IMR-90 (cell line): ENCODE data around the gene NEUROD1. TPM values are rescaled to one million over a fixed set of nuclear protein-coding genes. Genes with fewer than 3 reads are reported as not detected.

Experiments
- ATAC-seq: fragments of 200-7000 bp; cut with Tn5 transposase; 2 replicates; pipeline ENCODE4 v1.9.1; 2020; ENCODE audit warnings: low read depth, mild to moderate bottlenecking, moderate library complexity
- BruUV-seq: library from RNA; stranded (reverse); fragments of 400-500 nt; replicated peaks from 2 replicates; lab custom pipeline; 2021; lab: Mats Ljungman, UMichigan
- CTCF ChIA-PET: fragments of 300-600 bp; formaldehyde crosslinking; extraction: SDS; loops from one replicate; lab custom pipeline; 2021; ENCODE audit warnings: antibody characterized with exemption; lab: Yijun Ruan, JAX
- POLR2A ChIA-PET: fragments of 300-600 bp; sonication (Branson Sonifier 250); formaldehyde crosslinking; loops from one replicate; lab custom pipeline; 2022; ENCODE audit warnings: antibody characterized with exemption; ENCODE audit not compliant: unreplicated experiment; lab: Charles Lee
- DNase-seq: peaks from one replicate; pipeline ENCODE4 v3.0.0; 2013
- H2AFZ ChIP-seq: replicated peaks from 2 replicates; pipeline ENCODE3; 2013; ENCODE audit warnings: low read length, mild to moderate bottlenecking; ENCODE audit not compliant: poor library complexity
- H2AK5ac ChIP-seq: 2 replicates; pipeline ENCODE4 v1.6.1; 2013; ENCODE audit warnings: low read depth, low read length, inconsistent platforms
- H2AK9ac ChIP-seq: replicated peaks from 2 replicates; pipeline ENCODE3; 2013; ENCODE audit warnings: mild to moderate bottlenecking, low read depth, low read length, moderate library complexity; ENCODE audit not compliant: poor library complexity
- H2BK120ac ChIP-seq: 2 replicates; pipeline ENCODE4 v1.6.1; 2013; ENCODE audit warnings: low read depth, low read length, inconsistent platforms
- H2BK15ac ChIP-seq: 3 replicates; pipeline ENCODE4 v1.6.1; 2013; ENCODE audit warnings: low read depth, low read length, inconsistent platforms
- H2BK20ac ChIP-seq: 2 replicates; pipeline ENCODE4 v1.6.1; 2013; ENCODE audit warnings: low read depth, mild to moderate bottlenecking, inconsistent platforms, low read length, moderate library complexity
- H2BK5ac ChIP-seq: 2 replicates; pipeline ENCODE4 v1.6.1; 2013; ENCODE audit warnings: mild to moderate bottlenecking, low read depth, low read length, inconsistent platforms; ENCODE audit not compliant: poor library complexity, severe bottlenecking
- H3K14ac ChIP-seq: replicated peaks from 2 replicates; pipeline ENCODE4 v1.6.1; 2013; ENCODE audit warnings: low read depth, low read length, inconsistent platforms
- H3K18ac ChIP-seq: 2 replicates; pipeline ENCODE4 v1.6.1; 2013; ENCODE audit warnings: low read depth, low read length, control low read depth
- H3K23ac ChIP-seq: 2 replicates; pipeline ENCODE4 v1.6.1; 2013; ENCODE audit warnings: low read depth, low read length, inconsistent platforms
- H3K27ac ChIP-seq: 2 replicates; pipeline ENCODE4 v1.5.1; 2013; ENCODE audit warnings: mild to moderate bottlenecking, control low read depth, low read length; ENCODE audit not compliant: insufficient read depth
- H3K27me3 ChIP-seq: 2 replicates; pipeline ENCODE4 v1.6.1; 2013; ENCODE audit warnings: low read length; ENCODE audit not compliant: control insufficient read depth, insufficient read depth
- H3K36me3 ChIP-seq: 2 replicates; pipeline ENCODE4 v1.6.1; 2013; ENCODE audit warnings: low read length, mixed read lengths; ENCODE audit not compliant: control insufficient read depth, insufficient read depth
- H3K4ac ChIP-seq: 2 replicates; pipeline ENCODE4 v1.6.1; 2013; ENCODE audit warnings: low read depth, low read length, inconsistent platforms
- H3K4me1 ChIP-seq: 2 replicates; pipeline ENCODE4 v1.6.1; 2013; ENCODE audit warnings: low read length, mixed read lengths; ENCODE audit not compliant: control insufficient read depth, insufficient read depth
- H3K4me2 ChIP-seq: 2 replicates; pipeline ENCODE4 v1.6.1; 2013; ENCODE audit warnings: low read depth, mild to moderate bottlenecking, control low read depth, low read length, moderate library complexity
- H3K4me3 ChIP-seq: 2 replicates; pipeline ENCODE4 v1.5.1; 2013; ENCODE audit warnings: low read depth, mild to moderate bottlenecking, control low read depth, low read length, moderate library complexity; ENCODE audit not compliant: insufficient read depth
- H3K56ac ChIP-seq: 2 replicates; pipeline ENCODE4 v1.6.1; 2013; ENCODE audit warnings: low read length, inconsistent platforms; ENCODE audit not compliant: insufficient read depth; ENCODE audit errors: extremely low read depth
- H3K79me1 ChIP-seq, 2 experiments: 2 replicates each; pipeline ENCODE4 v1.6.1; 2013; ENCODE audit warnings: low read length in 2 of 2, inconsistent platforms in 1 of 2, low read depth in 1 of 2
- H3K9ac ChIP-seq: 2 replicates; pipeline ENCODE4 v1.6.1; 2013; ENCODE audit warnings: low read depth, low read length, control low read depth
- H3K9me1 ChIP-seq: 2 replicates; pipeline ENCODE4 v1.6.1; 2013; ENCODE audit warnings: low read length, inconsistent platforms; ENCODE audit not compliant: insufficient read depth
- H3K9me3 ChIP-seq: 2 replicates; pipeline ENCODE4 v1.6.1; 2013; ENCODE audit warnings: low read length; ENCODE audit not compliant: control insufficient read depth, insufficient read depth
- H4K20me1 ChIP-seq: 2 replicates; pipeline ENCODE4 v1.6.1; 2013; ENCODE audit warnings: low read length, inconsistent platforms; ENCODE audit not compliant: insufficient read depth
- H4K5ac ChIP-seq: 2 replicates; pipeline ENCODE4 v1.6.1; 2013; ENCODE audit warnings: mild to moderate bottlenecking, low read depth, low read length, control low read depth
- H4K8ac ChIP-seq, 2 experiments: 2 replicates each; pipeline ENCODE4 v1.6.1; 2013; ENCODE audit warnings: low read depth in 2 of 2, low read length in 2 of 2, control low read depth in 1 of 2, inconsistent platforms in 1 of 2
- H4K91ac ChIP-seq: 2 replicates; pipeline ENCODE4 v1.6.1; 2013; ENCODE audit warnings: low read depth, low read length, inconsistent platforms; ENCODE audit not compliant: insufficient read depth
- BHLHE40 ChIP-seq: fragments of 150-350 bp; IDR thresholded peaks from 2 replicates; pipeline ENCODE4 v1.6.1; 2016; ENCODE audit warnings: mild to moderate bottlenecking, low read depth, low read length
- CEBPB ChIP-seq: IDR thresholded peaks from 2 replicates; pipeline ENCODE4 v1.6.1; 2012; ENCODE audit warnings: low read depth, low read length, improper control_type of control experiment
- CHD1 ChIP-seq: IDR thresholded peaks from 2 replicates; pipeline ENCODE4 v1.6.1; 2012; ENCODE audit warnings: low read depth, low read length, improper control_type of control experiment
- FOS ChIP-seq: fragments of 150-350 bp; IDR thresholded peaks from 2 replicates; pipeline ENCODE4 v1.6.1; 2016; ENCODE audit warnings: low read depth, low read length
- MAFK ChIP-seq: IDR thresholded peaks from 2 replicates; pipeline ENCODE4 v1.6.1; 2012; ENCODE audit warnings: low read depth, low read length, improper control_type of control experiment
- MAZ ChIP-seq: IDR thresholded peaks from 2 replicates; pipeline ENCODE4 v1.6.1; 2012; ENCODE audit warnings: low read depth, mild to moderate bottlenecking, low read length, improper control_type of control experiment, moderate library complexity, borderline replicate concordance
- MXI1 ChIP-seq: IDR thresholded peaks from 2 replicates; pipeline ENCODE4 v1.6.1; 2012; ENCODE audit warnings: low read depth, mild to moderate bottlenecking, low read length, moderate library complexity, borderline replicate concordance
- NFE2L2 ChIP-seq: fragments of 150-350 bp; IDR thresholded peaks from 2 replicates; pipeline ENCODE4 v1.6.1; 2016; ENCODE audit warnings: low read depth, mild to moderate bottlenecking, low read length
- POLR2A ChIP-seq: IDR thresholded peaks from 2 replicates; pipeline ENCODE4 v1.6.1; 2012; ENCODE audit warnings: mild to moderate bottlenecking, low read depth, low read length
- RAD21 ChIP-seq: IDR thresholded peaks from 2 replicates; pipeline ENCODE4 v1.6.1; 2012; ENCODE audit warnings: low read length, improper control_type of control experiment
- RCOR1 ChIP-seq: IDR thresholded peaks from 2 replicates; pipeline ENCODE4 v1.6.1; 2012; ENCODE audit warnings: mild to moderate bottlenecking, low read length, improper control_type of control experiment; ENCODE audit not compliant: insufficient replicate concordance
- RFX5 ChIP-seq: IDR thresholded peaks from 2 replicates; pipeline ENCODE4 v1.8.0; 2012; ENCODE audit warnings: low read depth, mild to moderate bottlenecking, low read length, moderate library complexity
- SMC3 ChIP-seq: fragments of 150-350 bp; IDR thresholded peaks from 2 replicates; pipeline ENCODE4 v1.6.1; 2016; ENCODE audit warnings: low read depth, mild to moderate bottlenecking, antibody characterized with exemption, low read length, moderate library complexity
- WGBS, 2 experiments: methylation state at CpG; one replicate each; pipeline versions ENCODE4 v1.1.5 to v1.1.7; 2013; ENCODE audit warnings: missing lambda C conversion rate in 2 of 2; ENCODE audit not compliant: insufficient read length in 1 of 2; ENCODE audit errors: extremely low coverage in 2 of 2; 5-methylcytosine and 5-hydroxymethylcytosine counted together
- dilution Hi-C: fragments of 300-500 bp; cut with HindIII; formaldehyde crosslinking; loops from one replicate; pipeline ENCODE4 v1.14.3; 2018; ENCODE audit warnings: low sequenced_read_pairs; ENCODE audit not compliant: unreplicated experiment
- in situ Hi-C: fragments of 300-500 bp; cut with MboI; formaldehyde crosslinking; loops from 3 replicates; pipeline ENCODE4 v1.14.3; 2019; ENCODE audit warnings: low sequenced_read_pairs, inconsistent platforms, mixed read lengths
- intact Hi-C: fragments of 100-400 bp; cut with micrococcal nuclease; formaldehyde crosslinking; loops from 2 replicates; pipeline ENCODE4 v1.10.0; 2022
- polyA plus RNA-seq, 3 experiments: library from polyadenylated mRNA; depleted of rRNA; stranded (reverse); fragments of >200 nt; gene quantifications; 2 replicates each; pipeline ENCODE4 v1.2.3, GENCODE V29; 2012; ENCODE audit warnings: low replicate concordance in 1 of 3
- total RNA-seq: library from RNA; depleted of rRNA; stranded (reverse); fragments of >200 nt; gene quantifications from 2 replicates; pipeline ENCODE4 v1.2.3, GENCODE V29; 2012
- TF ChIP-seq, protein P1 (sequence below): fragments of 150-350 bp; IDR thresholded peaks from 2 replicates; pipeline ENCODE4 v1.6.1; 2017; ENCODE audit warnings: mild to moderate bottlenecking, antibody characterized with exemption, low read length, low read depth
- TF ChIP-seq, protein P2 (sequence below): conservative IDR thresholded peaks from 2 replicates; pipeline ENCODE4 v1.5.1; 2012; ENCODE audit warnings: mild to moderate bottlenecking, low read depth, low read length, improper control_type of control experiment
- TF ChIP-seq, protein P3 (sequence below): fragments of 150-350 bp; IDR thresholded peaks from 2 replicates; pipeline ENCODE4 v1.6.1; 2016; ENCODE audit warnings: low read depth, mild to moderate bottlenecking, low read length, moderate library complexity, borderline replicate concordance

Gene NEUROD1
- total and polyA plus RNA-seq, 2 of the 4 experiments (the other 2 are of a cell fraction): not detected

DNA sequence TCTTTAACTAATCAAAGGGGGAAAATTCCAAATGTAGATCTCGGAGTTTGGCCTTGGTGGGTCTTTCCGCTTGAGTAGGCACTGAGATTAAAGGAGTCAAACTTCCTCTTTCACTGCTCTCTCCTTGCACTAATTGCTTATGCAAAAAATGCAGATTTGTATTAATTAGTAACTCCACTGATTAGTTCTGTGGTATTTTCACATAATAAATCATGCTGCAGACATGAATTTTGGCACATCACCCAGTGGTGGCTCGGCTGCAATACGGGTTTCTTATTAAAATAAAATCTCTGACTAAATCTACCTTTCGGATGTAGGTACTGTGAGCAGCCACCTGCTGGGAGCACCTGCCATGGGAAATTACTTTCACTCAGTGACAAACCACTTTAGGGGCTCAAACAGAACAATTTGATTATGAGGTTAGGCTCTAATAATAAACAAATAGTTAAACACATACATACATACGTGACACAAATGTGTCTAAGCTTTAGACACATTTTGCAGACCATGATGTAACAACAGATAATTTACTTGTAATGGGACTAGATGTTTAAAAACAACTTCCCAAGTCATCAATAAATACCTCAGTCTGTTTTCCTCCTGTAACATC, 6.4 kb upstream of the NEUROD1 start:
- Histone ChIP-seq H3K14ac (no peak overlapping the region), H3K36me3 (no peaks in the 10 kb centered on the region), H3K4me2 (no peak overlapping the region), H3K23ac (no peak overlapping the region), H4K8ac (no peak overlapping the region), H4K5ac (no peak overlapping the region), H3K9ac (no peak overlapping the region), H3K56ac (no peak overlapping the region), H4K20me1 (peaks cover 4% of the 10 kb centered on the region; the same call in 1 of the 2 replicates), H3K4ac (no peak overlapping the region), H2BK120ac (no peak overlapping the region), H3K18ac (no peak overlapping the region), H3K27me3 (peaks cover 48% of the 10 kb centered on the region), H2AK9ac (no peak overlapping the region), H2BK5ac (no peak overlapping the region), H3K9me3 (peaks cover 9% of the 10 kb centered on the region; the same call in 1 of the 2 replicates), H2BK15ac (no peak overlapping the region), H2AFZ (no peak overlapping the region), H2BK20ac (no peak overlapping the region), H3K27ac (no peak overlapping the region), H3K4me1 (no peaks in the 10 kb centered on the region; the same call in 1 of the 2 replicates), H3K9me1 (0 out of 2 replicates have a peak, but pooled peaks cover 4% of the 10 kb centered on the region), H3K79me1 (no peaks in the 10 kb centered on the region), H3K4me3 (no peak overlapping the region), H2AK5ac (no peak overlapping the region), H4K91ac (no peak overlapping the region)
- BruUV-seq: no TSS peak
- POLR2A ChIA-PET: no interaction called here
- DNase-seq (no peak), ATAC-seq (no peak)
- in situ Hi-C loops (no loop called here), intact Hi-C loops (no loop called here), dilution Hi-C loops (no loop called here)
- TF ChIP-seq RCOR1: no peak
- TF ChIP-seq MAFK: no peak
- TF ChIP-seq POLR2A: no peak
- no peak for TF ChIP-seq BHLHE40
- TF ChIP-seq RFX5: no peak
- TF ChIP-seq, protein P1, sequence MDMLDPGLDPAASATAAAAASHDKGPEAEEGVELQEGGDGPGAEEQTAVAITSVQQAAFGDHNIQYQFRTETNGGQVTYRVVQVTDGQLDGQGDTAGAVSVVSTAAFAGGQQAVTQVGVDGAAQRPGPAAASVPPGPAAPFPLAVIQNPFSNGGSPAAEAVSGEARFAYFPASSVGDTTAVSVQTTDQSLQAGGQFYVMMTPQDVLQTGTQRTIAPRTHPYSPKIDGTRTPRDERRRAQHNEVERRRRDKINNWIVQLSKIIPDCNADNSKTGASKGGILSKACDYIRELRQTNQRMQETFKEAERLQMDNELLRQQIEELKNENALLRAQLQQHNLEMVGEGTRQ: no peak
- no peak for TF ChIP-seq FOS
- TF ChIP-seq CHD1: no peak
- no peak for TF ChIP-seq MAZ
- no peak for TF ChIP-seq RAD21
- TF ChIP-seq SMC3: no peak
- TF ChIP-seq MXI1: no peak
- TF ChIP-seq, protein P2, sequence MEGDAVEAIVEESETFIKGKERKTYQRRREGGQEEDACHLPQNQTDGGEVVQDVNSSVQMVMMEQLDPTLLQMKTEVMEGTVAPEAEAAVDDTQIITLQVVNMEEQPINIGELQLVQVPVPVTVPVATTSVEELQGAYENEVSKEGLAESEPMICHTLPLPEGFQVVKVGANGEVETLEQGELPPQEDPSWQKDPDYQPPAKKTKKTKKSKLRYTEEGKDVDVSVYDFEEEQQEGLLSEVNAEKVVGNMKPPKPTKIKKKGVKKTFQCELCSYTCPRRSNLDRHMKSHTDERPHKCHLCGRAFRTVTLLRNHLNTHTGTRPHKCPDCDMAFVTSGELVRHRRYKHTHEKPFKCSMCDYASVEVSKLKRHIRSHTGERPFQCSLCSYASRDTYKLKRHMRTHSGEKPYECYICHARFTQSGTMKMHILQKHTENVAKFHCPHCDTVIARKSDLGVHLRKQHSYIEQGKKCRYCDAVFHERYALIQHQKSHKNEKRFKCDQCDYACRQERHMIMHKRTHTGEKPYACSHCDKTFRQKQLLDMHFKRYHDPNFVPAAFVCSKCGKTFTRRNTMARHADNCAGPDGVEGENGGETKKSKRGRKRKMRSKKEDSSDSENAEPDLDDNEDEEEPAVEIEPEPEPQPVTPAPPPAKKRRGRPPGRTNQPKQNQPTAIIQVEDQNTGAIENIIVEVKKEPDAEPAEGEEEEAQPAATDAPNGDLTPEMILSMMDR: no peak
- TF ChIP-seq, protein P3, sequence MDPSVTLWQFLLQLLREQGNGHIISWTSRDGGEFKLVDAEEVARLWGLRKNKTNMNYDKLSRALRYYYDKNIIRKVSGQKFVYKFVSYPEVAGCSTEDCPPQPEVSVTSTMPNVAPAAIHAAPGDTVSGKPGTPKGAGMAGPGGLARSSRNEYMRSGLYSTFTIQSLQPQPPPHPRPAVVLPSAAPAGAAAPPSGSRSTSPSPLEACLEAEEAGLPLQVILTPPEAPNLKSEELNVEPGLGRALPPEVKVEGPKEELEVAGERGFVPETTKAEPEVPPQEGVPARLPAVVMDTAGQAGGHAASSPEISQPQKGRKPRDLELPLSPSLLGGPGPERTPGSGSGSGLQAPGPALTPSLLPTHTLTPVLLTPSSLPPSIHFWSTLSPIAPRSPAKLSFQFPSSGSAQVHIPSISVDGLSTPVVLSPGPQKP: no peak
- no peak for TF ChIP-seq CEBPB
- TF ChIP-seq NFE2L2: no peak
- CTCF ChIA-PET: no interaction called here
- WGBS, 2 experiments: no CpG with 5 or more reads among the region's 6 CpGs
